GM19351 (cell line): ENCODE results near the gene ACADSB.

Experiments used
- ATAC-seq: cut with Tn5 transposase; IDR thresholded peaks from one replicate; pipeline ENCODE4 v1.9.1; 2021; ENCODE audit warnings: mild to moderate bottlenecking, moderate library complexity; ENCODE audit not compliant: unreplicated experiment

Gene ACADSB

DNA sequence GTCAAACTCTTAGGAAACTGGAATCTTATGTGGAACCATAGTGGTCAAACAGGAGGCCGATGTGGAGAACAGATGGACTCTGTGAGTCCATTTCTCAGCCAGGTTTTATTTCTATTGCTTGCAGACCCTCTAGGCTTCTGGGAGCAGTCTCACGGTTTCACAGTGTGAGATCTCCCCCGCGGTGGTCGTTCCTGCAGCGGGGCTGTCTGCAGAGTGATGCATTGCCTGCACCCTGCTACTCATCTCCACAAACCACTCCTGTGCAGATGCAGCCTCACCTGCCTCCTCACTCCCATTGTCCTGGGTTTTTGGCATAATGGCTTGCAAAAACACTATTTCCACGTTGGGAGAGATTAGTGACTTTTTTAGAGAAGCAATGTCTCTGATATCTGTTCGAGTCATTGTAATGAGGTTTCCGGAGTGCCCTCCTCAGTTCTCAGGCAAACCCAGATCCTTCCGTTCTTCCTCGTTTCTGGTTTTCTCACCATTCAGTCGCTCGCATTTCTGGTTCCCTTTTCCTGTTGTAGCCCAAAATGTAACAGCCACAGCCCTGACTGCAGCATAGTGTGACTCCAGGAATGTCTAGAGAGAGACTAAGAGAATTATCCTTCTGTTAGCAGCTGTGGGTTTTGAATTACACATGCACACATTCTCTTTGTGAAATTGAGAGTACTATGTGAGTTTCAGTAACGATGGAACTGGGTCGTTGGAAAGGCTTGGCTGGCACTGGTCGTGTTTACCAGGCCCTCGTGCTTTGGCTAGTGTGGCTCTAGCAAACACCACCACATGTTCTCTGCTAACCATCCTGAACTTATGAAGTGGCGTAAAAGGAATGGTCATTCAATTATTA lies 30.2 kb downstream of the ACADSB start:
- no peak for ATAC-seq

DNA sequence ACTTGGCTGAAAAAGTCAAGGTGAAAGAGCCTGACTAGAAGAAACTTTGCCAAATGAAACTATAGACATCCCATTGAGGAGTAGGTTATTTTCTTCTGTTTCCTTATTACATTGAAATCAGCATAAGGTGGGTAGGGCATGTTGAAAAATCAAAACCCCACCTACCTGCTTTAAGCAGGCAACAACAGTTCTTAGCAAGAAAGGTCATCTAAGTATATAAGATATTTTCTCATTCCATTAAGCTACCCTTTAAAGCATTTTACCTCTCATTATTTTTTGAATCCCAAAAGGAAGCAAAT lies 30.8 kb downstream of the ACADSB start:
- ATAC-seq: no peak

DNA sequence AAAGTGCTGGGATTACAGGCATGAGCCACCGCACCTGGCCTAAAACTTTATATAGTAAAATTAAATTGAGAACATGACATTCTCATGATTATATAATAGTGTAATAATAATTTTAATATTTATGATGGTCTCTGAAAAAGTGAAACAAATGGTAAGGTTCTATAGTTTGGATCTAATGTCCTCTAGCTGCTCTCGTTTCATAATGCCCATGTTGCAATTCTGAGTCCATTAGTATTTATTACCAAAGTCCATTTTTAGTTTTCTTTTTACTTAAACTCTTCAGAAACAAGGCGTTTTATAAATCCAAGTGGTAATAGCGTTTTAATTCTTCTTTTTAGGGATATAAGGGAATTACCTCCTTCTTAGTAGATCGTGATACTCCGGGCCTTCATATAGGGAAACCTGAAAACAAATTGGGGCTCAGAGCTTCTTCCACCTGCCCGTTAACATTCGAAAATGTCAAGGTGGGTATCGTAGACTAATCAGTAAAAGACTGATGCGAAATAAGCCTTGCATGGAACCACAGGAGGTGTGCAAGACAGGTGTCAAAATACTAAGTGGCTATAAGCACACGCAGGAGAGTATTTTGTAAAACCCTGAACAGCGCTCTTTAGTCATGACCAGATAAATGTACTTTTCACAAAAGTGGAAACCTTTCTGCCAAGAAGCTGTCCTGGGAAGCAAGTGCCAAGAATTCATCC lies 34.1 kb downstream of the ACADSB start:
- ATAC-seq: no peak

DNA sequence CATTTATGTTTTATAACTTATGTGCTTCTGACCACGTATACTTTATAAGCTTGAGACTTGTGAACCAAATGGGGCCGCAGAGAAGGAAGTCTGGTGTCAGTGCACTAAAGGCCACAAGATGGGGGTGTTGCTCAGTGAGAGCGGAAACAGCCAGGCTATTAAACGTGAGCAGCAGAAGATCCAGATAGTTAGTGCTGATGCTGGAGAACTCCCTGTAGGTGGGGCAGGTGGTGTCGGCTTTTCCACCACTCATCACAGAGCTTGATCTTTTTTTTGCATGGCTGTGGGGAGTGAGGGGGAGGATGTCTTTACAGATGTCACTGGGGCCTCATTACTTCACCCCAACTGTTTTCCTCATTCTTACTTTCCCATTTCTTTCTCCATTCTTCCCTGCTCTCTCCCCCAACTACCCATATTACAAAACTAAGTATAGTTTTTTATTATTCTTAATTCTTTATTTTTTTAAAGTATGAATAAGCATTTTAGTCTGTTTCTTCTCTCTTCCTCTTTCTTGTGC lies 34.7 kb downstream of the ACADSB start:
- ATAC-seq: peak; percentile 98

DNA sequence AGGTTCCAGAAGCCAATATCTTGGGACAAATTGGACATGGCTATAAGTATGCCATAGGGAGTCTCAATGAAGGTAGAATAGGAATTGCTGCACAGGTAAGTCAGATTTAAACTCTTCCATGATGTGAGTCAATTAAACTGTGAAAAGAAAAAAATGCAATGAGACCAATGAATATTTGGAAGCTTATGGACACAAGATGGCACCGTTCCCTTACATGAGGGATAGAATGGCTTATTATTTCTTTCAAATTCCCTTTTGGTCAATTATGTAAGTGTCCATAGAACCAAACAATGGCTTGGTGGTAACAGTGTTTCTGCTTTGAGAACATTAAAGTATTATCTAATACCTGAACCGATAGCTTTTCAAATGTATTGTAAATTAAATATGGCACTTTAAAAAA lies 35.6 kb downstream of the ACADSB start:
- ATAC-seq: no peak

DNA sequence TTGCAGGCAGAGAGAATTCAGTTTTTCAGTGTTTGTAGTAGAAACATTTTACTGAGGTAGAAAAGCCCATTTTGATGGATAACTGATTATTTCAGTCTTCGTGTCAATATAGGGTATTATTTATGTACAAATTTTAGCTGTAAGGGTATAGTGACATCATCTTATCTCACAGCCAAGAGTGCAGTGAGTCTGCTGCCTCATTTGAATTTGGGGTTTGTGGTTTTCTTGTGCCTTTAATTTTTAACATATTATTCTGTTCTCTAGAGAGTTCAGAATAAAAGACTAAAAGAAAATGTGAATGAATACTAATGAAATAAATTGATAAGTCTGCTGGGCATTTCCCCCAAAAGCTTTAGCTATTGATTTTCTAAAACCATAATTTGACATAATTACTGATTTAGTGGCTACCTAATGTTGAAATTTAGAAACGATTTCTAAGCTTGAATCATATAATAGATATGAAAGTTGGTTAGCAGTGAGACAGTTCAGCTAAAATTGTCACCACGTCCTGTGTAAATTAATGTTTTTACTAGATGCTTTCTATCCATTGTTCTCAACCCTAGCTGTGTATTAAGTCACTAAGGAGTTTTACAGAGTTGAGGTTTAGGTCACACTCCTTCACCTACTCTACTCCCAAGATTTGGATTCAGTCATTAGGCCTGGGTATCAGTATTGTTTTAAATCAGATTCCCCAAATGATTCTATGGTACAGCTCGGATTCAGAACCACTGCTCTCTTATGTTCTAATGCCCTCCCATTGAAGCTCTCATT lies 37.3 kb downstream of the ACADSB start:
- ATAC-seq: no peak

DNA sequence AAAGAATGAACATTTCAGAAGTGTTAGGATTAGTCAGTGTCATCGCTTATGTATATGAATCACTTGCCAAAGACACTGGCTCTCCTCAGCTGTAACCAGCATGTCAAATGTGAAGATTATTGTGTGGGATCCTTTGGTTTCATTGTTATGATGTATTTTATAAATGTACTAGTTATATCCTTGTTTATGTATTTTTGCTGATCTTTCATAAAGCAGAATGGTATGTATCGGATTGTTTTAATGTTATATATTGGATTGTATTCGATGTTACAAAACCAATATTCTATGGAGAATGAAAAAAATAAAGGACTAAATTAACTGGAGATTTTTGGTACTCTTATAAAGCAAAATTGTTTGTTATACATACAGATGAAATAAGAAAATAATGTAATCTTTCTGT lies 49.2 kb downstream of the ACADSB start:
- no peak for ATAC-seq

DNA sequence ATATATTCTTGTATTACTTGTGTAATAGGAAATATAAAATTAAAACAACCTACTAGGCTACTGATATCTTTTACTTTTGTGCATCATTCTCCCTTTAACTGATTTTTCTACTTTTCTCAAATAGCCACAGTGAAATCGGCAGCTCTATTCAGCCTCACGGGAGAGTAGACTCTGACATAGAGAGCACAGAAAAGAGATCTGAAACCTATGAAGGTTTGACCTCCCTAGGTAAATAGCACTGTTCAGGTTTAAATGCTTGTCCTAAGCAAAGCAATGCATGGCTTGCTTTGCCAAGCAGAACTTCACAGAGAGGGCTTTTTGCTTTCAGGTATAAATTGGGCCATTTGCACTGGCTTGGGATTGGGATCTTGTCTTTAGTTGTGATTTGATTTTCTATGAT lies 53.1 kb downstream of the ACADSB start:
- ATAC-seq: no peak

DNA sequence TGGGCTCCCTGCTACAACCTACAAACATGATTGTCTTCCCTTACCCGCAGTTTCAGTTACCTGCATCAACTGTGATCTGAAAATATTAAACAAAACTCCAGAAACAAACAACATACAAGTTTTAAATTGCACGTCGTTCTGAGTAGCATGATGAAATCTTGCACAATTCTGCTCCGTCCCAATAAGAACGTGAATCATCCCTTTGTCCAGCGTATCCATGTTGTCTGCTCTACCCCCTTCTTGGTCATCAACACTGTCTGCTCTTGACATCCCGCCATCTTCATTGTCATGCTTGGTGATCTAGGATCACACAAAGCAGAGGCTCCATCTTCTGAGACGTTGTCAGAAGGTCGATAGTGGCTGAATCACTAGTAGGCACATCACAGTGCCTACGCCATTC lies 53.9 kb downstream of the ACADSB start:
- ATAC-seq: no peak

DNA sequence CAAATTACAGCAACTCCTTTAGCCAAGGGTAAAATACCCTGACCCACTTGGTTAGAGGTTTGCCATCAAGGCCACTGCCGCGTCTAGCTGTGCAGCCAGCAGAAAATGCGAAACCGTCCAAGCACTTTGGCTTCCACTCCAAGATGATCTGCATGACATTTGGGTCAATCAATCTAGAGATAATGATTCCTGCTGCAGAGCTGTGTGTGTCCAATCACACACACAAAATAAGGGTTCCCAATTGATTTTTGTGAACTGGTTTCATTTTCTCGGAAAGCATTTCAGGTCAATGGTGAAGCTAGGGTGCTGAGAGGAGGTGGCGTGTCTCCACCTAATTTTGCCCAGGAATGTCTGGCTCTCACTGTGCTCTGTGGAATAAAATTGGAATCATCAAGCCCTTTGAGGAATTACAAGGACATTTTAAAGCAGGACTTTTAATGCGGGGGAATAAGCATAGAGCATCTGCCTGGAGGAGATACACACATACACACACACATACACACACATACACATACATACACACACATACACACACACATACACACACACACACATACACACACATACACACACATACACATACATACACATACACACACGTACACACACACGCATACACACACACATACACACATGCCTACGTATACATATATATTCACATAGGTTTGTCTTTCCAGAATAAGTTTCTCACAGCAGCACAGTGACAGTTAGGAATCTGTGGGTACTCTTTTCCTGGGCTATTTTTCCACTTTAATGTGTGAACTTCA lies 59.5 kb downstream of the ACADSB start:
- ATAC-seq: no peak

DNA sequence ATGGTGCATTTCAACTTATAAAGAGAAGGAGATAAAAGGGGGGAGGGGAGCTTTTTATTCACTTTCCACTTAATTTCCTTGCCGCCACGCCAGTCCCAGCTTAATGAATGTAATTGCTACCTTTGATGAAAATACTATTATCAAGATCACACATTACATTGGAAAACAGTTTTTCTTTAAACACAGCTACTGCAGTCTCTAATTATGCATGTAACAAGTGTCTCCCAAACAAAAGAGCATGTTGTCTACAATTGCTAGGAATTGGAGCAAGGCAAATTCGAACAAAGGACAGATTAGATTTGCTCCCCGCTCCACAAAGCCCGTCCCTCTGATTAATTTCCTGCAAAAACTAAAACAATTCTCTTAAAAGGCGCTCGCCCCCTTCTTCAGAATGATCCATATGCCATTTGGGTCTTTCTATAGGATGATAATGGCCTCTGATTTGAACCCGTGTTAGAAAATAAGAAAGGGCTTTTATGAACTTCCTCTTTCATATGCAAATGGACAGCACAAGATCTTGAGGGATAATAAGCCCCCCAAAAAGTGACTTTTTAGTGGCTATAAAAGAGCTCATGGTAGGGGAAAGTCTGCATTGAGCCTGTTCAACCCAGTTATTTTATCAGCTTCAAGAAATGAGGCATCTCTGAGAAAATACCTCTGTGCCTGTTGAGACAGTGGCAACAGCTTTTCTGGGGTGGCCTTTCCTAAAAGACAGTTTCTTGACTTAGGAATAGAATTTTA lies 60.6 kb downstream of the ACADSB start:
- no peak for ATAC-seq

DNA sequence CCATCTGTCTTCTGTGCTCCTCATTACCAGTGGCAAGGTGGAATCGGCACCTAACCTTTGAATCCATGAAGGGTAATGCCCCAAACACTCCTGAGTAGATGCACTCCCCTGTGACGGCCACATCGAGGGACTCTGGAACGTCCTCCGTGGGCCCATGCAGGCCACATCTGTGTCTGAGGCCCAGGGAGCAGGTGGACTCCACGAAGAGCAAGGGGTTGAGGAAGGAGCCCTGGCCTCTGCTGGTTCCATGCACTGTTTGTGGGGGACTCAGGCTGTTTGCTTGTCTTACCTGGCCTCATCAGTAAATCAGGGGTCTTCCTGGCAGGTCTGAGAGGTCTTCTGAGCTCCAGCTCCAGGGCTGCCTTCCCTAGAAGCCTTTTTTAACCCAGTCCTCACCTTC lies 64.4 kb downstream of the ACADSB start:
- no peak for ATAC-seq

DNA sequence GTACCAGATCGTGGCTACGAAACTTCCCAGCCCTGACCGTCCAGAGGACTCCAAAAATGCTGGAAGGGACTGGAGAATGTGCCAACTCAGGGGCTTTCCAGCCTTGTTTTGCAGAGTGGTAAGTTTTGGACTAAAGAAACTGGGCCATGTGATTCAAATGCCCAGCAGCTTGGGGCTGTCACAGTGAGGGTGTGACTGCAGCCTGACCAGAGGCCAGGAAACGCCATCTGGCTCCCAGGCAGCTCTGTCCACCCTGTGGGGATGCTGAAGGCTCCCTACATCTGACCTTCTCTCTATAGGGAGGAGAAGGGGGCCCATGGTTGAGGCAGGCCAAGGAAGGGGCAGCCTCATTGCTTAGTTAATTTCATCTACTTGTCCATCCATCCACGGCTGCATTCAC lies 65.4 kb downstream of the ACADSB start:
- ATAC-seq: no peak

DNA sequence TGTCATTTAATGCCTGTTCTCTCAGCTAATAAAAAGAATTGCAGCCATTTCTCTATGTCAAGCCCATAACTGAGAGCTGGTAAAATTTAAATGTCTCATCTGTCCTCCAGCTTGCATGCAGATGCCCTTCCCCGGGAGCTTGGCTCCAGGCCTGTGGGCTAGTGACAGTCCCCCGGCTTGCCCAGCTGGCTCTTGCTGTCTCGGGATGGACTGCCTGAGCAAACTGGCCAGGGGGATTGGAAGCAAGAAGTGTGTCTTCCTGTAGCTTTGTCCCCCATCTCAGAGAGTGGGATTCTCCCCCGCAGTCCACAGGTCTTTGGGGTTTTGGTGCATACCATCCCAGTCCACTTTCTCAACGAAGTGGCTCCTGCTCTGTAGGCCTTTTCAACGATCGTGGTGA lies 73.1 kb downstream of the ACADSB start:
- no peak for ATAC-seq

DNA sequence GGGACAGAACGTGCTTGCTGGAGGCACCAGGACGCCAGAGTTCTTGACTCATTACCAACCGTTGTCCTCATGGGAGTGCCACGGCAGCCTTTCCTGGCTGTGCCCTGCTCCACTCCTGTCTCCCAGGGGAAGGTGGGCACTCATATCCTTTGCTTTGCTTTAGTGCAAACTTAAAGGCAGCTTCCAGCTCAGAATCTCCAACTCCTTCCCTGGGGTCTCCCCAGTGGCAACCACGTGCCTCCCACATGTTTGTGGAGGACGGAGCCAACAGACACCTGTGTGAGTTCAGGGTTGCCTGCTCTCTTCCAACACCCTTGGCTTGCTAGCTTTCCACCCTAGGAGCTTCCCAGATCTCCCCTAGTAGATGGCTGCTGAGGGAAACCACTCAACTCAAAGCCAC lies 75.0 kb downstream of the ACADSB start:
- ATAC-seq: no peak

DNA sequence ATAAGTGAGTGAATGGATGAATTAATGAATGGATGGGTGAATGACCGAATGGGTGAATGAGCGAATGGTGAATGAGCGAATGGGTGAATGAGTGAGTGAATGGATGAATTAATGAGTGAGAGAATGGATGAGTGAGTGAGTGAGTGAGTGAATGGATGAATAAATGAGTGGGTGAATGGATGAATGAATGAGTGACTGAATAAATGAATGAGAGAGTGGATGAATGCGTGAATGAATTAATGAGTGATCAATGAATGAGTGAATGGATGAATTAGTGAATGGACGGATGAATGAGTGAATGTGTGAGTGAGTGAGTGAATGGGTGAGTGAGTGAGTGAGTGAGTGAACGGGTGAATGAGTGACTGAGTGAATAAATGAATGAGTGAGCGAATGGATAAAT lies 77.5 kb downstream of the ACADSB start:
- ATAC-seq: no peak

DNA sequence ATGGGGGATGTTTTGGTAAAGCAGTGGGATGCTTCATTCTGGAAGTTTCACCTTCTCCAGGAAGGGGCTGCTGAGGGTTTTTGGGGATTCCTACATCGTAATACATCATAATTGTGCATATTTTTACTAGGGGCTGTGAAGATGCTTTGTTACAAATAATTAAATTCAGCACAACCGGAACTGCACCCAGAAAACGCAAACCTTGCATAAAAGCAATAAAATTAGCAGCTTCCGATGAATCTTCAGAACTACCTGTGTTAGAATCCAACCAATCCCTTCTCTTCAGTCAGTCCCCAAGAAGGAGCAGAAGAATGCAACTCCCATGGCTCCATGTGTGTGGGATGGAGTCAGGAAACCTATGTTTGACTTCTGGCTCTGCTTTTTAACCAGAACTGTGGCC lies 78.5 kb downstream of the ACADSB start:
- ATAC-seq: no peak

DNA sequence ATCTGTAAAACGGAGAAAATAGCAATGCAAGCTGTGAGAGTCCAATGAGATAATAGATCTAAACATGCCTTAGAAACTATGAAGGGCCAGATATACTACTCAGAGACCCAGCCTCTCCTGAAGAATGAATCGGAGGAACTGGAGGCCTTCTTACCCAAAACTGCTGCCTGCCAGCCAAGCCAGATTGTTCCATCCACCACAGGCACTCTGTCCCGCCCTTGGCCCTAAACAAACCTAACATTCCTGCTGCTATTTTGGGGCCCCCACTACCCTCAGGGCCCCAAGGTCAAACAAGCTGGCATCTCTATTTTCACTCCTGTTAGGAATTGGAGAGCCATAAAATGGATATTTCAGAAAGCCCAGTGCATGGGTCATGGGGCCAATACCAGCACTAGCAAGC lies 79.0 kb downstream of the ACADSB start:
- ATAC-seq: no peak

DNA sequence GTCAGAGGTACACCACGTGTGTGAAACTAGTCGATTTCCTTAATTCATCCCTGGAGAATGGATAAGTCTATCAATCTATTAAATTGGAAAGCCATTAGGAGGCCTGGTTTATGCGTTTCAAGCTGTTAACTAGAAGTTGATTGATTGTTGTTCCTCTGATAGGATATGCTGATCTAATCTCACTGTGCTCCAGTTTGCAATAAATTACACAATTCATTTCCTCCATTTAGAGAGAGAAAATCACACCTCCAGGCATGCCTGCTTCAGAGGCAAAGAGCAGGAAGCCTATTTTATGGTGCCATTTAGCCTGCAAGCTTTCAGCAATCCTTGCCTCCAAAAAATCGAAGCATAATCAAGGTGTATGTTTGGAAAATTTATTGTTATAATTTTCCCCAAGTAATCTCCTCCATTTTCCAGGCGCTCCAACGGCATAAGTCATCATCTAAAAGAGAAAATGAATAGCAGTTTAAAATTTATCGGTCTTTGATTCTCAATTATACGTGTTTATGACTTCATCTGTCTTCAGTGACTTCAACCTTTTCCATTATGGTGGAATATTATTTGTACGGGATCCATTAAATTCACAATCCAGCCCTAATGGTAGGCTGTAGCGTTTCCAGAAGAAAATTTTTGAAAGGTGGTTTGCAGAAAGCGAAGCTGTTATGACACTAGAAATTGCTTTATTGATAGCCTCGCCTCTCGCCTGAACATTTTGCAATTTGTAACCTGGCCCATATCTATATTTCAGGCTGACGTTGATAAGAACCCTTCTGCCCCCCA lies 84.0 kb downstream of the ACADSB start:
- no peak for ATAC-seq

DNA sequence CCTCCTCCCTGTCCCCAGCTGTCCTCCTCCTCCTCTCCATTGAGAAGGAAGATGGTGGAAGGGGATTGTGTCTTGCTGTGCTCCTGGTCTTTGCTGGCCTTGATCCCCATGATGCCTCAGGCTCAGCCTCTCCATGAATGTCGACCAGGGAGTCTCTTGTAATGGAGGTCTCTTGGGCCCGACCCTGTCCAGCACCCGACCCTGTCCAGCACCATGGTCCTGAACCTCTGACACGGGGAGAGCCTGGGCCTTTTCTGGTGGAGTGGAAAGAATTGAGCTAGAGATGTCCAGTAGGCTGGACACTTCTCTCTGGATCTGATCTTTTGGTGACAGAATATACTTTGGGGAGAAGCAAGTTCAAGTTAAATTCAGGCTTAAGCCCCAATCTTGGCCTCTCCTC lies 84.7 kb downstream of the ACADSB start:
- no peak for ATAC-seq
